BJ (cell line): ENCODE results near the gene TENT4A. TPM values are rescaled to one million over a fixed set of nuclear protein-coding genes. Genes with fewer than 3 reads are reported as not detected.

Experiments used
- CTCF ChIA-PET: fragments of 350-600 bp; formaldehyde crosslinking; extraction: SDS; loops from one replicate; lab custom pipeline; 2021; ENCODE audit warnings: antibody characterized with exemption, inconsistent platforms; lab: Yijun Ruan, JAX
- POLR2A ChIA-PET: fragments of 300-600 bp; sonication (Branson Sonifier 250); formaldehyde crosslinking; extraction: SDS; loops from one replicate; lab custom pipeline; 2021; ENCODE audit warnings: antibody characterized with exemption; lab: Charles Lee
- DNase-seq: peaks from one replicate; pipeline ENCODE4 v3.0.0-alpha.2; 2011; ENCODE audit warnings: low read depth
- H3K27me3 ChIP-seq: 2 replicates; pipeline ENCODE4 v1.6.0; 2011; ENCODE audit warnings: low read length; ENCODE audit not compliant: control insufficient read depth, insufficient read depth
- H3K36me3 ChIP-seq: 2 replicates; pipeline ENCODE4 v1.5.1; 2011; ENCODE audit warnings: low read length; ENCODE audit not compliant: control insufficient read depth, insufficient read depth
- H3K4me3 ChIP-seq: 2 replicates; pipeline ENCODE4 v1.5.1; 2011; ENCODE audit warnings: low read depth, mild to moderate bottlenecking, control low read depth, low read length
- polyA plus RNA-seq: library from polyadenylated mRNA; depleted of rRNA; stranded (reverse); fragments of >200 nt; gene quantifications from 2 replicates; pipeline ENCODE4 v1.2.3, GENCODE V29; 2011
- TF ChIP-seq, protein P1 (sequence below): IDR thresholded peaks from 2 replicates; pipeline ENCODE4 v1.5.1; 2011; ENCODE audit warnings: low read depth, mild to moderate bottlenecking, control low read depth, inconsistent platforms, low read length, moderate library complexity; ENCODE audit not compliant: insufficient read depth

The TENT4A gene
- polyA plus RNA-seq, 1 experiment, result 4.0 TPM

DNA sequence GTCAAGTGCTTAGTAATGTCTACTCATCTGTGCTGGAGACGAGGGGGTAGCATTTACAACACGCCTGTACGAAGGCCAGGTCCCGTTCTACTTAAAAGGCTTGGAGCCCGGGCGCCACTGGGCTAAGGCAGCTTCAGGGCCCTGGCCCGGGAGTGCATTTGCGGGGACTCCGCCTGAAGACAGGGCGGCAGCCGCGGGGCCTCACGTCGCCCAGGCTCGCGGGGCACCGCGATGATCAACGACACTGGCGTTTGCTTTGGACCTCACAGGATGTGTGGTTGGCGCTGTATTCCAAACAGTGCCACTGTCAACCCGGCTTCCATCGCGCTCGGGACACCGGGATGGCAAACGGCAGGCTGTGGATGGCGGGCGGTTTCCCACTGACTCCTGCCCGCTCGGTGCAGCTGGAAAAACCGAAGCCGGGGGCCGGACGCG, 1.1 kb upstream of the TENT4A start:
- CTCF ChIA-PET, result interaction anchor here (0.6 to 1.7 kb wide), 3 partner anchors 16 to 97 kb away, joined by 3 to 4 read pairs (median 4); no protein-coding TSS in a partner anchor

DNA sequence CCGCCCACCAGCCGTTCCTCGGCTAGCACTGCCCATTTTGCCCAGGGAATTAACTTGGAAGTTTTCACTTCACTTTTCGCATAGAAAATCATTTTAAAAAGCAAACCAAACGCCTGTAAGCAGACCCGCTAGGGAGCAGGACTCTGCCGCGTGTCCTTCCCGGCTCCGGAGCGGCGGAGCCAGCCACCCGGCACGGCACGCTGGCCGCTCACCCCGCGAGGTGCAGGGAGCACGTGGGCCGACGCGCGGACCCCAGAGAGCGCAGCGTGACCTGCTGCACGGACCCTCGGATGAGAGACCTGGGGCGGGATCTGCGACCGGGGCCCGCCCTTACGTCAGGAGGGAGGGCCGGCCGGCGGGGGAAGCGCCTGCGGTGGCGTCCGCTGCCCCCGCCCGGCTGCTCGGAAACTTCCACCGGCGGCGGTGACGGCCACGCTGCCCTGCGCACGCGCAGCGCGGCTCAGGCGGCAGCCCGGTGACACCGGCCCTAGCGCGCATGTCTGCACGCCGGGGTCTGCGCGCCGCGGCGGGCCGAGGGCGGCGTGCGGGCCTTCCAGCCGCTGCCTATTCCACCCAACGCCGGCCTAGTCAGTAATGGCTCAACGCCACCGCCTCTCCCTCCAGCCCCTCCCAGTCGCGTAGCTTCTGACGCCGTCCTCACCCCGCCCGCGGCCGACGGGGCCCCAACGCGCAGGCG, 507 bp upstream of the TENT4A start:
- POLR2A ChIA-PET, result no interaction called here
- Histone ChIP-seq H3K36me3 (no peaks in the 10 kb centered on the region; the same call in 1 of the 2 replicates), H3K27me3 (no peaks in the 10 kb centered on the region), H3K4me3 (peak overlapping the region; percentile 70)
- TF ChIP-seq, protein P1, sequence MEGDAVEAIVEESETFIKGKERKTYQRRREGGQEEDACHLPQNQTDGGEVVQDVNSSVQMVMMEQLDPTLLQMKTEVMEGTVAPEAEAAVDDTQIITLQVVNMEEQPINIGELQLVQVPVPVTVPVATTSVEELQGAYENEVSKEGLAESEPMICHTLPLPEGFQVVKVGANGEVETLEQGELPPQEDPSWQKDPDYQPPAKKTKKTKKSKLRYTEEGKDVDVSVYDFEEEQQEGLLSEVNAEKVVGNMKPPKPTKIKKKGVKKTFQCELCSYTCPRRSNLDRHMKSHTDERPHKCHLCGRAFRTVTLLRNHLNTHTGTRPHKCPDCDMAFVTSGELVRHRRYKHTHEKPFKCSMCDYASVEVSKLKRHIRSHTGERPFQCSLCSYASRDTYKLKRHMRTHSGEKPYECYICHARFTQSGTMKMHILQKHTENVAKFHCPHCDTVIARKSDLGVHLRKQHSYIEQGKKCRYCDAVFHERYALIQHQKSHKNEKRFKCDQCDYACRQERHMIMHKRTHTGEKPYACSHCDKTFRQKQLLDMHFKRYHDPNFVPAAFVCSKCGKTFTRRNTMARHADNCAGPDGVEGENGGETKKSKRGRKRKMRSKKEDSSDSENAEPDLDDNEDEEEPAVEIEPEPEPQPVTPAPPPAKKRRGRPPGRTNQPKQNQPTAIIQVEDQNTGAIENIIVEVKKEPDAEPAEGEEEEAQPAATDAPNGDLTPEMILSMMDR, result no peak
- DNase-seq, result peak; percentile 75
- CTCF ChIA-PET, result interaction anchor here (0.6 to 1.5 kb wide), 2 partner anchors 33 to 98 kb away, joined by 3 to 4 read pairs; no protein-coding TSS in a partner anchor

More for the DNA sequence above, 1.1 kb upstream of the TENT4A start:
- Histone ChIP-seq H3K4me3 (peak overlapping the region; percentile 70), H3K36me3 (no peaks in the 10 kb centered on the region; the same call in 1 of the 2 replicates), H3K27me3 (no peaks in the 10 kb centered on the region)
- POLR2A ChIA-PET, result no interaction called here
- TF ChIP-seq, protein P1, result 0 out of 2 replicates have a peak, but pooled peaks have one; percentile 19
- DNase-seq, result no peak

- no peak for DNase-seq
- CTCF ChIA-PET, result no interaction called here
These were observed 1.2 kb downstream of the TENT4A start for GRCh38 chr5:6714226-6715041.

GRCh38 chr5:6715271-6715670, 2.0 kb downstream of the TENT4A start:
- no peak for DNase-seq
- no peaks in the 10 kb centered on the region; the same call in none of the 2 replicates for H3K36me3 ChIP-seq
- ChIA-PET POLR2A (no interaction called here), CTCF (no interaction called here)
- H3K4me3 ChIP-seq, result peak overlapping the region; percentile 60
- no peaks in the 10 kb centered on the region for H3K27me3 ChIP-seq
- TF ChIP-seq, protein P1, result no peak

More at GRCh38 chr5:6714226-6715041, 1.2 kb downstream of the TENT4A start:
- Histone ChIP-seq H3K27me3 (no peaks in the 10 kb centered on the region), H3K4me3 (peak overlapping the region; percentile 60), H3K36me3 (no peaks in the 10 kb centered on the region; the same call in none of the 2 replicates)
- POLR2A ChIA-PET, result no interaction called here
- TF ChIP-seq, protein P1, result no peak
